ENCODE measurements around the gene NUAK1.

NUAK1 gene

GRCh38 chr12:106049105-106049504 is 89.6 kb downstream of the NUAK1 start:
- H3K36me3 ChIP-seq (ENCODE audit: control insufficient read depth in 2 of 2, insufficient read depth in 2 of 2, low read length in 2 of 2): no peaks in the 10 kb centered on the region
- H3K27ac ChIP-seq (ENCODE audit: low read depth in 2 of 2, low read length in 2 of 2): no peak overlapping the region
- no peak overlapping the region for H3K4me3 ChIP-seq (ENCODE audit: low read length in 2 of 2)
- H3K9ac ChIP-seq (ENCODE audit: low read depth in 1 of 2, low read length in 2 of 2): no peak overlapping the region
- no peaks in the 10 kb centered on the region for H3K9me3 ChIP-seq (ENCODE audit: control insufficient read depth in 2 of 2, low read length in 2 of 2)
- no peaks in the 10 kb centered on the region for H3K4me1 ChIP-seq (ENCODE audit: control insufficient read depth in 2 of 2, insufficient read depth in 2 of 2, low read length in 2 of 2)
- H3K27me3 ChIP-seq (ENCODE audit: control insufficient read depth in 2 of 2, insufficient read depth in 2 of 2, low read length in 2 of 2): peaks cover 0 to 3% of the 10 kb centered on the region in 2 donors

- Histone ChIP-seq H3K27ac (ENCODE audit: low read depth in 2 of 2, low read length in 2 of 2) (no peak overlapping the region), H3K36me3 (ENCODE audit: control insufficient read depth in 2 of 2, insufficient read depth in 2 of 2, low read length in 2 of 2) (no peaks in the 10 kb centered on the region), H3K9me3 (ENCODE audit: control insufficient read depth in 2 of 2, low read length in 2 of 2) (no peaks in the 10 kb centered on the region), H3K27me3 (ENCODE audit: control insufficient read depth in 2 of 2, insufficient read depth in 2 of 2, low read length in 2 of 2) (peaks cover 0 to 1% of the 10 kb centered on the region in 2 donors), H3K4me1 (ENCODE audit: control insufficient read depth in 2 of 2, insufficient read depth in 2 of 2, low read length in 2 of 2) (no peaks in the 10 kb centered on the region), H3K4me3 (ENCODE audit: low read length in 2 of 2) (no peak overlapping the region), H3K9ac (ENCODE audit: low read depth in 1 of 2, low read length in 2 of 2) (no peak overlapping the region)
Measured at GRCh38 chr12:106048676-106049075, 90.1 kb downstream of the NUAK1 start.

GRCh38 chr12:106048016-106048415 is 90.7 kb downstream of the NUAK1 start:
- Histone ChIP-seq H3K9ac (ENCODE audit: low read depth in 1 of 2, low read length in 2 of 2) (no peak overlapping the region), H3K36me3 (ENCODE audit: control insufficient read depth in 2 of 2, insufficient read depth in 2 of 2, low read length in 2 of 2) (no peaks in the 10 kb centered on the region), H3K27me3 (ENCODE audit: control insufficient read depth in 2 of 2, insufficient read depth in 2 of 2, low read length in 2 of 2) (no peaks in the 10 kb centered on the region), H3K4me3 (ENCODE audit: low read length in 2 of 2) (no peak overlapping the region), H3K4me1 (ENCODE audit: control insufficient read depth in 2 of 2, insufficient read depth in 2 of 2, low read length in 2 of 2) (no peaks in the 10 kb centered on the region), H3K27ac (ENCODE audit: low read depth in 2 of 2, low read length in 2 of 2) (no peak overlapping the region), H3K9me3 (ENCODE audit: control insufficient read depth in 2 of 2, low read length in 2 of 2) (no peaks in the 10 kb centered on the region)

DNA sequence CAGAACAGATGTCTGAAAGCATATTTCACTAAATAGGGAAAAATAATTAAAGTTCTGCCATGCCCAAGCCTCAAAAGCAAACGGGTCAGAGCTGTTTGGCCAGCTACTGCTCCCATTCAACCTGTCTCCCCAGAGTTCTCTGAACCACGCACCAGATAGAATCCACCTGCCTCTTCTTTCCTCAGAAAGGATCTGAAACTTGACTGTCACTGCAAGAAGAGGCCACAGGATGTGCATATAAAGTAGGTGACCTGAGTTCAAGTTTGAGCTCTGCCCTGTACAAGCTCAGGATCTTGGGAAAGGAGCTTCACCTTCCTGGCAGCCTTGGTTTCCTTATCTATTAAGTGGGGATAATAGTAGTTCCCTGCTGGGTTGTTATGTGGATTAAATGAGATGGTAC is 91.8 kb downstream of the NUAK1 start:
- Histone ChIP-seq H3K4me1 (ENCODE audit: control insufficient read depth in 2 of 2, insufficient read depth in 2 of 2, low read length in 2 of 2) (no peaks in the 10 kb centered on the region), H3K27ac (ENCODE audit: low read depth in 2 of 2, low read length in 2 of 2) (no peak overlapping the region), H3K9me3 (ENCODE audit: control insufficient read depth in 2 of 2, low read length in 2 of 2) (no peaks in the 10 kb centered on the region), H3K4me3 (ENCODE audit: low read length in 2 of 2) (no peak overlapping the region), H3K36me3 (ENCODE audit: control insufficient read depth in 2 of 2, insufficient read depth in 2 of 2, low read length in 2 of 2) (no peaks in the 10 kb centered on the region), H3K27me3 (ENCODE audit: control insufficient read depth in 2 of 2, insufficient read depth in 2 of 2, low read length in 2 of 2) (no peaks in the 10 kb centered on the region), H3K9ac (ENCODE audit: low read depth in 1 of 2, low read length in 2 of 2) (no peak overlapping the region)

GRCh38 chr12:106046301-106046846 is 92.4 kb downstream of the NUAK1 start:
- no peak overlapping the region for H3K27ac ChIP-seq (ENCODE audit: low read depth in 2 of 2, low read length in 2 of 2)
- no peak overlapping the region for H3K9ac ChIP-seq (ENCODE audit: low read depth in 1 of 2, low read length in 2 of 2)
- H3K9me3 ChIP-seq (ENCODE audit: control insufficient read depth in 2 of 2, low read length in 2 of 2): no peaks in the 10 kb centered on the region
- H3K27me3 ChIP-seq (ENCODE audit: control insufficient read depth in 2 of 2, insufficient read depth in 2 of 2, low read length in 2 of 2): no peaks in the 10 kb centered on the region
- H3K36me3 ChIP-seq (ENCODE audit: control insufficient read depth in 2 of 2, insufficient read depth in 2 of 2, low read length in 2 of 2): no peaks in the 10 kb centered on the region
- no peak overlapping the region for H3K4me3 ChIP-seq (ENCODE audit: low read length in 2 of 2)
- no peaks in the 10 kb centered on the region for H3K4me1 ChIP-seq (ENCODE audit: control insufficient read depth in 2 of 2, insufficient read depth in 2 of 2, low read length in 2 of 2)

DNA sequence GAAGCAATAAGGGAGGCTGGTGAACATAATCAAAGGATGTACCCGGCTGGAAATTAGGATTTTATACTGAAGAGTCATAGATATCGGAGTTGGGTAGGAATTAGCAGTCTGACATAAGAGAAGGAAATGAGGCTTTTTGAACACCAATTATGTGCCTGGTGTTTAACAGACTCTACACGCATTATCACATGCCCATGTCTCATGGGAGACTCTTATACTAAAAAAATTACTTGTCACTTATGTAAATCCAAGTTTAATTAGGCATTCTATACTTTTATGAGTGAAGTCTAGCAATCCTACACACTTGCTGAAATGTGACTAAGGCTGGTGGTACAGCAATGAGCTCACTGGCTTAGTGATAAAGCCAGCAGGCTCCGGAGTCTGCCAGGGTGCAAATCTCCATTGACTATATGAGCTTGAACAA is 93.5 kb downstream of the NUAK1 start:
- Histone ChIP-seq H3K4me3 (ENCODE audit: low read length in 2 of 2) (no peak overlapping the region), H3K4me1 (ENCODE audit: control insufficient read depth in 2 of 2, insufficient read depth in 2 of 2, low read length in 2 of 2) (no peaks in the 10 kb centered on the region), H3K9ac (ENCODE audit: low read depth in 1 of 2, low read length in 2 of 2) (no peak overlapping the region), H3K27me3 (ENCODE audit: control insufficient read depth in 2 of 2, insufficient read depth in 2 of 2, low read length in 2 of 2) (no peaks in the 10 kb centered on the region), H3K9me3 (ENCODE audit: control insufficient read depth in 2 of 2, low read length in 2 of 2) (no peaks in the 10 kb centered on the region), H3K27ac (ENCODE audit: low read depth in 2 of 2, low read length in 2 of 2) (no peak overlapping the region), H3K36me3 (ENCODE audit: control insufficient read depth in 2 of 2, insufficient read depth in 2 of 2, low read length in 2 of 2) (no peaks in the 10 kb centered on the region)

GRCh38 chr12:106044773-106045172 is 94.0 kb downstream of the NUAK1 start:
- H3K4me1 ChIP-seq (ENCODE audit: control insufficient read depth in 2 of 2, insufficient read depth in 2 of 2, low read length in 2 of 2): no peaks in the 10 kb centered on the region
- H3K36me3 ChIP-seq (ENCODE audit: control insufficient read depth in 2 of 2, insufficient read depth in 2 of 2, low read length in 2 of 2): no peaks in the 10 kb centered on the region
- H3K9ac ChIP-seq (ENCODE audit: low read depth in 1 of 2, low read length in 2 of 2): no peak overlapping the region
- H3K9me3 ChIP-seq (ENCODE audit: control insufficient read depth in 2 of 2, low read length in 2 of 2): no peaks in the 10 kb centered on the region
- H3K4me3 ChIP-seq (ENCODE audit: low read length in 2 of 2): no peak overlapping the region
- no peaks in the 10 kb centered on the region for H3K27me3 ChIP-seq (ENCODE audit: control insufficient read depth in 2 of 2, insufficient read depth in 2 of 2, low read length in 2 of 2)
- no peak overlapping the region for H3K27ac ChIP-seq (ENCODE audit: low read depth in 2 of 2, low read length in 2 of 2)

DNA sequence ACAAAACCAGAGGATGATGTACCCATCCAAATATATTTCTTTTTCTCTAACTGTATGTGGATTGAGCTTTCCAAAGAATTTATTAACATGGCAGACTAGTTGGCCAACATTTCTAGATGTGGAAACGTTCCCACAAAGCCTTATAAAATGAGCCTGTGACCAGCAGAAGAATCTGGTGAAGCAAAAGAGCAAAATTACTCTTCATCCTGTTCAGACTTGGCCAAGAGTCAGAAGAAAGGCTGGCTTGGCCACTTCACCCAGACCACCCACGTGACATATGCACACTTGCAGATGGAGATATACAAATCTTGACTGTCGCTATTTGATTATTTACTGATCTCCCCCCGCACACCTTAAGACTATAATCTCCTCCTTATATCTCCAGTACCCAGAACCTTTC is 96.7 kb downstream of the NUAK1 start:
- Histone ChIP-seq H3K4me1 (ENCODE audit: control insufficient read depth in 2 of 2, insufficient read depth in 2 of 2, low read length in 2 of 2) (no peaks in the 10 kb centered on the region), H3K27ac (ENCODE audit: low read depth in 2 of 2, low read length in 2 of 2) (no peak overlapping the region), H3K9me3 (ENCODE audit: control insufficient read depth in 2 of 2, low read length in 2 of 2) (no peaks in the 10 kb centered on the region), H3K4me3 (ENCODE audit: low read length in 2 of 2) (no peak overlapping the region), H3K27me3 (ENCODE audit: control insufficient read depth in 2 of 2, insufficient read depth in 2 of 2, low read length in 2 of 2) (no peaks in the 10 kb centered on the region), H3K9ac (ENCODE audit: low read depth in 1 of 2, low read length in 2 of 2) (no peak overlapping the region), H3K36me3 (ENCODE audit: control insufficient read depth in 2 of 2, insufficient read depth in 2 of 2, low read length in 2 of 2) (no peaks in the 10 kb centered on the region)

DNA sequence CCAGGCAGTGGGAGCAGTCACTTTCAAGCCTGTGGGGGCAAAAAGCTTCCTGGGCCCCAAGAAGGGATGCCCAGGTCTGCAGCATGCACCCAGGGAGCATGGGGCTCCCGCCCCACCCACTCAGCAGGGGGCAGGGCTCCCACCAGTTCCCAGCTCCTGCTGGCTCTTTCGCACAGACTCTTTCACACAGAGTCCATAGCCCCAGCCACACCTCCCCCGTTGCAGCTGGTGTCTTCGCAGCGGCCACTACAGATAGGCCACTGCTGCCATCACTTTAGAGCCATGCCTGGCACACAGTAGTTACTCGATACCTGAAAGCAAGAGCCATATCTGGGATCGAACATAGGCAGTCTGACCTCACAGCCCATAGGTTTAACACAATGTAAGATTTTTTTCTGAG is 98.2 kb downstream of the NUAK1 start:
- H3K4me1 ChIP-seq (ENCODE audit: control insufficient read depth in 2 of 2, insufficient read depth in 2 of 2, low read length in 2 of 2): no peaks in the 10 kb centered on the region
- H3K9me3 ChIP-seq (ENCODE audit: control insufficient read depth in 2 of 2, low read length in 2 of 2): no peaks in the 10 kb centered on the region
- no peak overlapping the region for H3K4me3 ChIP-seq (ENCODE audit: low read length in 2 of 2)
- no peak overlapping the region for H3K9ac ChIP-seq (ENCODE audit: low read depth in 1 of 2, low read length in 2 of 2)
- H3K27ac ChIP-seq (ENCODE audit: low read depth in 2 of 2, low read length in 2 of 2): no peak overlapping the region
- H3K36me3 ChIP-seq (ENCODE audit: control insufficient read depth in 2 of 2, insufficient read depth in 2 of 2, low read length in 2 of 2): no peaks in the 10 kb centered on the region
- H3K27me3 ChIP-seq (ENCODE audit: control insufficient read depth in 2 of 2, insufficient read depth in 2 of 2, low read length in 2 of 2): no peaks in the 10 kb centered on the region

GRCh38 chr12:106039646-106040404 is 98.9 kb downstream of the NUAK1 start:
- no peak overlapping the region for H3K4me3 ChIP-seq (ENCODE audit: low read length in 2 of 2)
- no peak overlapping the region for H3K27ac ChIP-seq (ENCODE audit: low read depth in 2 of 2, low read length in 2 of 2)
- H3K9ac ChIP-seq (ENCODE audit: low read depth in 1 of 2, low read length in 2 of 2): no peak overlapping the region
- no peaks in the 10 kb centered on the region for H3K4me1 ChIP-seq (ENCODE audit: control insufficient read depth in 2 of 2, insufficient read depth in 2 of 2, low read length in 2 of 2)
- H3K27me3 ChIP-seq (ENCODE audit: control insufficient read depth in 2 of 2, insufficient read depth in 2 of 2, low read length in 2 of 2): no peaks in the 10 kb centered on the region
- H3K9me3 ChIP-seq (ENCODE audit: control insufficient read depth in 2 of 2, low read length in 2 of 2): no peaks in the 10 kb centered on the region
- no peaks in the 10 kb centered on the region for H3K36me3 ChIP-seq (ENCODE audit: control insufficient read depth in 2 of 2, insufficient read depth in 2 of 2, low read length in 2 of 2)

All from mucosa of rectum (tissue), 2 donors.